H1 (cell line): ENCODE data around the gene POU2F2. TPM values are rescaled to one million over a fixed set of nuclear protein-coding genes. Genes with fewer than 3 reads are reported as not detected.

Experiments
- CBX5 ChIP-seq: fragments of 300-800, 300-1000 bp; sonication (generic); IDR thresholded peaks from 2 replicates; pipeline ENCODE4 v1.7.1; 2016; ENCODE audit warnings: antibody characterized with exemption, low read length, low read depth
- CBX8 ChIP-seq: fragments of 300-800, 300-1000 bp; sonication (generic); IDR thresholded peaks from 2 replicates; pipeline ENCODE4 v1.7.1; 2016; ENCODE audit warnings: low read depth, low read length, borderline replicate concordance
- CHD1 ChIP-seq: IDR thresholded peaks from 2 replicates; pipeline ENCODE4 v1.6.1; 2012; ENCODE audit warnings: low read depth, low read length, improper control_type of control experiment
- CTBP2 ChIP-seq: IDR thresholded peaks from 2 replicates; pipeline ENCODE4 v1.7.0; 2011; ENCODE audit warnings: borderline replicate concordance, mild to moderate bottlenecking, moderate library complexity, mixed read lengths, low read length; ENCODE audit not compliant: insufficient read depth, insufficient read length
- EZH2 ChIP-seq: fragments of 200-600 bp; sonication (generic); IDR thresholded peaks from 2 replicates; pipeline ENCODE4 v1.7.1; 2012; ENCODE audit warnings: low read depth, mild to moderate bottlenecking, moderate library complexity, low read length, inconsistent platforms; ENCODE audit not compliant: severe bottlenecking
- HDAC6 ChIP-seq: IDR thresholded peaks from one replicate; pipeline ENCODE4 v1.7.1; 2012; ENCODE audit warnings: low read depth, mild to moderate bottlenecking, inconsistent platforms, low read length, moderate library complexity
- PHF8 ChIP-seq: fragments of 200-600 bp; sonication (generic); conservative IDR thresholded peaks from 2 replicates; pipeline ENCODE4 v1.7.1; 2012; ENCODE audit warnings: low read depth, mild to moderate bottlenecking, inconsistent platforms, low read length, moderate library complexity
- RXRA ChIP-seq: IDR thresholded peaks from 2 replicates; pipeline ENCODE4 v1.6.1; 2011; ENCODE audit warnings: low read depth, mild to moderate bottlenecking, low read length, moderate library complexity; ENCODE audit not compliant: insufficient read depth
- polyA plus RNA-seq, 7 experiments: library from polyadenylated mRNA; depleted of rRNA in 3 of 7; stranded (reverse) in 5 of 7; unstranded in 2 of 7; fragments of >200 nt in 5 of 7; fragments of 200-250 nt in 2 of 7; gene quantifications; 1 replicate in 5 of 7; 2 replicates in 1 of 7; 4 replicates in 1 of 7; pipeline versions ENCODE4 v1.2.1 to v1.2.3, GENCODE V29; 2011 to 2013; ENCODE audit warnings: missing spikeins in 2 of 7, mixed read lengths in 2 of 7
- total RNA-seq: library from RNA; stranded (reverse); fragmentation: NEBNext Ultra II Directional; extraction: Animal tissue kit (Norgen Biotek cat#: 25700); gene quantifications from 2 replicates; pipeline ENCODE4 v1.2.1, GENCODE V29; 2021

The POU2F2 gene
- total and polyA plus RNA-seq, 2 of the 8 experiments (the other 6 are each of a cell fraction or from before 2014, with no cell fraction given): 5.0 to 6.1 TPM

DNA sequence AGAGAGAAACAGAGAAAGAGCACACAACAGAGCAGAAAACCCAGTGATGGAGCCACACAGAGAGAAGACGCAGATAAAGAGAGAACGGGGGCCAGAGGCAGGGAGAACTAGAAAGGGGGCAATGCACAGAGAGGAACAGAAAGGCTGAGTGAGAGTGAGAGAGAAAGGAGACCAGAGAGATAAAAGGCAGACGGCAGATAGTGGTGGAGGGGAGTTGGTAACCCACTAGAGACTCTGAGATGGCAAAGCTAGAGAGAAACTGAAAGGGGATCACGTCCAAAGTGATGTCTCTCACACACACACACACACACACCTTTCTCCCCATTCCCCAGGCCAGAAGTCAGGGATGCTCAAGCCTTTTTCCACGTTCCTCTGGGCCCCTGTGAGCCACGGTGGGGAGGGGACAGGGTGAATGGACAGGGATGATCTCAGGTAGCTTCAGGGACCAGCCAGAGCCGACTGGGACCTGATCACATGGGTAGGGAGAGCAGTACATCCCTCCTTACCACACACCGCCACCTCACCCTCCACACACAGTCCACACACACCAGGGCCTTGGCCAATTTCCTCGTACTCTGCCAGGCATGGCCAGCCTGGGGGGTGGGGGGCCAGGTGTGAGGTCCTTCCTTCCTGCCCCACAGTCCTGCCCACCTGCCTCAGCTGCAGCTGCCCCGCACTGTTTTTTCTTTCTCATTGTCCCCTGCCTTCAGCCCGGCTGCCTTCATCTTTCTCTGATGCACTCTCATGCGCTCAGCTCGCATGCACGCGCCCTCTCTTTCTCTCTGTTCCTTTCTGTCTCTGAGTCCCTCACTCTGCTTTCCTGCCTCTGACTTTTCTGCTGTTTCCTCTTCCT is 22.5 kb upstream of the POU2F2 start (continued):
- no peak for TF ChIP-seq EZH2
- TF ChIP-seq CTBP2: no peak
- no peak for TF ChIP-seq HDAC6
- TF ChIP-seq RXRA: no peak
- TF ChIP-seq CHD1: no peak
- no peak for TF ChIP-seq PHF8
- no peak for TF ChIP-seq CBX5
- TF ChIP-seq CBX8: no peak
